PC-3 (cell line): Measurements from ENCODE around the gene LEUTX. TPM values are rescaled to one million over a fixed set of nuclear protein-coding genes. Genes with fewer than 3 reads are reported as not detected.
"Not testable (repeated sequence)": the region's sequence is repeated elsewhere in the genome, so short reads cannot be mapped to it uniquely, and the experiment has no call there.

ENCODE experiments used
- ATAC-seq: fragments of 200-7000 bp; cut with Tn5 transposase; 2 replicates; pipeline ENCODE4 v1.9.1; 2020; ENCODE audit warnings: mild to moderate bottlenecking, moderate library complexity
- BruUV-seq: library from RNA; stranded (reverse); fragments of 400-500 nt; replicated peaks from 2 replicates; lab custom pipeline; 2021; lab: Mats Ljungman, UMichigan
- CTCF ChIA-PET: fragments of 300-600 bp; sonication (Branson Sonifier 250); formaldehyde crosslinking; loops from one replicate; lab custom pipeline; 2022; ENCODE audit warnings: antibody characterized with exemption; lab: Charles Lee
- POLR2A ChIA-PET: fragments of 300-600 bp; sonication (Branson Sonifier 250); formaldehyde crosslinking; loops from one replicate; lab custom pipeline; 2022; ENCODE audit warnings: antibody characterized with exemption; ENCODE audit not compliant: unreplicated experiment; lab: Charles Lee
- DNase-seq: peaks from one replicate; pipeline ENCODE4 v3.0.0-alpha.2; 2015
- H2AFZ ChIP-seq: fragments of 300-600 bp; sonication (generic); 2 replicates; pipeline ENCODE4 v1.6.0; 2016; ENCODE audit warnings: antibody characterized with exemption, low read length
- H3F3A ChIP-seq: fragments of 300-600 bp; sonication (generic); one replicate; pipeline ENCODE4 v1.6.0; 2017; ENCODE audit warnings: antibody characterized with exemption, low read length, control low read depth, mild to moderate bottlenecking; ENCODE audit not compliant: unreplicated experiment
- H3K27ac ChIP-seq: fragments of 300-600 bp; sonication (generic); 2 replicates; pipeline ENCODE4 v1.5.1; 2016; ENCODE audit warnings: mild to moderate bottlenecking, low read length
- H3K27me3 ChIP-seq: fragments of 300-600 bp; sonication (generic); 2 replicates; pipeline ENCODE4 v1.6.1; 2016; ENCODE audit warnings: low read length, mixed read lengths
- H3K36me3 ChIP-seq: fragments of 300-600 bp; sonication (generic); 2 replicates; pipeline ENCODE4 v1.6.1; 2016; ENCODE audit warnings: low read depth, mixed run types, low read length, mixed read lengths
- H3K4me1 ChIP-seq: fragments of 300-600 bp; sonication (generic); 2 replicates; pipeline ENCODE4 v1.5.1; 2016; ENCODE audit warnings: low read length; ENCODE audit not compliant: insufficient read depth
- H3K4me2 ChIP-seq: fragments of 300-600 bp; sonication (generic); 2 replicates; pipeline ENCODE4 v1.6.0; 2016; ENCODE audit warnings: low read length
- H3K4me3 ChIP-seq: fragments of 300-600 bp; sonication (generic); 2 replicates; pipeline ENCODE4 v1.5.1; 2016; ENCODE audit warnings: mild to moderate bottlenecking, low read length, mixed read lengths
- H3K79me2 ChIP-seq: fragments of 300-600 bp; sonication (generic); 2 replicates; pipeline ENCODE4 v1.6.1; 2017; ENCODE audit warnings: low read length, mixed read lengths
- H3K9ac ChIP-seq: fragments of 300-600 bp; sonication (generic); 2 replicates; pipeline ENCODE4 v1.6.0; 2016; ENCODE audit warnings: mild to moderate bottlenecking, low read length
- H3K9me2 ChIP-seq: fragments of 300-600 bp; sonication (generic); replicated peaks from 2 replicates; pipeline ENCODE4 v1.6.1; 2016; ENCODE audit warnings: mixed run types, low read length, mixed read lengths
- H3K9me3 ChIP-seq: fragments of 300-600 bp; sonication (generic); 2 replicates; pipeline ENCODE4 v1.6.1; 2016; ENCODE audit warnings: low read length, mixed read lengths
- H4K20me1 ChIP-seq: fragments of 300-600 bp; sonication (generic); 2 replicates; pipeline ENCODE4 v1.6.1; 2016; ENCODE audit warnings: low read length, mixed read lengths
- EZH2 ChIP-seq: fragments of 300-600 bp; sonication (generic); IDR thresholded peaks from one replicate; pipeline ENCODE4 v1.6.1; 2017; ENCODE audit warnings: antibody characterized with exemption, mild to moderate bottlenecking, low read length; ENCODE audit not compliant: unreplicated experiment
- EZH2phosphoT487 ChIP-seq: fragments of 300-600 bp; sonication (generic); IDR thresholded peaks from 2 replicates; pipeline ENCODE4 v1.6.1; 2018; ENCODE audit warnings: mild to moderate bottlenecking, antibody characterized with exemption, low read length, borderline replicate concordance
- intact Hi-C: fragments of 100-400 bp; cut with micrococcal nuclease; formaldehyde crosslinking; loops from 2 replicates; pipeline ENCODE4 v1.9.0; 2023
- total RNA-seq: library from RNA; depleted of rRNA; stranded (reverse); fragments of >200 nt; gene quantifications from 2 replicates; pipeline ENCODE4 v1.2.3, GENCODE V29; 2014
- TF ChIP-seq, protein P1 (sequence below): fragments of 300-600 bp; sonication (generic); conservative IDR thresholded peaks from 2 replicates; pipeline ENCODE4 v1.5.1; 2017; ENCODE audit warnings: antibody characterized with exemption, low read depth, mild to moderate bottlenecking, low read length

LEUTX gene
- total RNA-seq, 1 experiment from 2014 or later, result not detected

DNA sequence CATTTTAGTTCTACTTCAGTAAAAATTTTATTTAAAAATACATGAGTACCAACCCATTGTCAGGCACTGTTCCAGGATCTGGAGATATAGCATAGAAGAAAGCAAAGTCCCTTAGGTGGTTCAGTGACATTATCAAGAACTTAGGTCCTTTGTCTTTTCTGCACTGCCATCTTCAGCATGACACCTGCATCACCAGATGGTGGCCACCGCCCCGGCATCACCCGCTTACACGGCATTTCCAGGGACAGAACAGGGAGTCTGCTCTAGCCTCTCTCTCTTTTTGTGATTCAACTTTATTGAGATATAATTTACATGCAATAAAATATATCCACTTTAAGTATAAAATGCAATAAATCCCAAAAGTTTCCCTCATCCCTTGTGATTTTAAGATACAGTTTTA is 31.8 kb downstream of the LEUTX start:
- POLR2A ChIA-PET, result interaction anchor here (0.7 kb wide), 1 partner anchor 205 kb away, joined by 17 read pairs; no protein-coding TSS in a partner anchor

DNA sequence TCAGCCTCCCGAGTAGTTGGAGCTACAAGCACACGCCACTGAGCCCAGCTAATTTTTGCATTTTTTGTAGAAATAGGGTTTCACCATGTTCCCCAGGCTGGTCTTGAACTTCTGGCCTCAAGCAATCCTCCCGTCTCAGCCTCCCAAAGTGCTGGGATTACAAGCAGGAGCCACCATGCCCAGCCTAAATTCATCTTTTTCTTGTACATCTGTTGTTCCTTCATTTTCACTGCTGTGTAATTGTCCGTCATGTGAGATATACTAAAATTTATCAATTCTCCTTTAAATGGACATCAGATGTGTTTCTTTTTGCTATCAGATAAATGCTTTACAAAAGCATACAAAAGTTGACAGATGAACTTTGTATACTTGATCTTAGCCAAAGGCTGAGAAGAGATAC is 32.4 kb downstream of the LEUTX start:
- POLR2A ChIA-PET, result no interaction called here
- DNase-seq (no peak), ATAC-seq (no peak)
- TF ChIP-seq, protein P1, sequence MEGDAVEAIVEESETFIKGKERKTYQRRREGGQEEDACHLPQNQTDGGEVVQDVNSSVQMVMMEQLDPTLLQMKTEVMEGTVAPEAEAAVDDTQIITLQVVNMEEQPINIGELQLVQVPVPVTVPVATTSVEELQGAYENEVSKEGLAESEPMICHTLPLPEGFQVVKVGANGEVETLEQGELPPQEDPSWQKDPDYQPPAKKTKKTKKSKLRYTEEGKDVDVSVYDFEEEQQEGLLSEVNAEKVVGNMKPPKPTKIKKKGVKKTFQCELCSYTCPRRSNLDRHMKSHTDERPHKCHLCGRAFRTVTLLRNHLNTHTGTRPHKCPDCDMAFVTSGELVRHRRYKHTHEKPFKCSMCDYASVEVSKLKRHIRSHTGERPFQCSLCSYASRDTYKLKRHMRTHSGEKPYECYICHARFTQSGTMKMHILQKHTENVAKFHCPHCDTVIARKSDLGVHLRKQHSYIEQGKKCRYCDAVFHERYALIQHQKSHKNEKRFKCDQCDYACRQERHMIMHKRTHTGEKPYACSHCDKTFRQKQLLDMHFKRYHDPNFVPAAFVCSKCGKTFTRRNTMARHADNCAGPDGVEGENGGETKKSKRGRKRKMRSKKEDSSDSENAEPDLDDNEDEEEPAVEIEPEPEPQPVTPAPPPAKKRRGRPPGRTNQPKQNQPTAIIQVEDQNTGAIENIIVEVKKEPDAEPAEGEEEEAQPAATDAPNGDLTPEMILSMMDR, result no peak
- TF ChIP-seq EZH2 (no peak), EZH2phosphoT487 (no peak)
- H3K4me1 ChIP-seq, result no peaks in the 10 kb centered on the region
- no peak overlapping the region for H3K27ac ChIP-seq
- no peaks in the 10 kb centered on the region for H3K36me3 ChIP-seq
- H3K4me3 ChIP-seq, result no peak overlapping the region
- H3K27me3 ChIP-seq, result no peaks in the 10 kb centered on the region
- H3K9ac ChIP-seq, result no peak overlapping the region
- no peaks in the 10 kb centered on the region for H3K9me3 ChIP-seq
- BruUV-seq, result no TSS peak
- CTCF ChIA-PET, result no interaction called here
- intact Hi-C loops, result no loop called here
- H4K20me1 ChIP-seq, result no peaks in the 10 kb centered on the region
- no peak overlapping the region for H3K4me2 ChIP-seq
- no peaks in the 10 kb centered on the region for H3K79me2 ChIP-seq
- H3F3A ChIP-seq, result no peaks in the 10 kb centered on the region
- no peak overlapping the region for H2AFZ ChIP-seq
- H3K9me2 ChIP-seq, result no peaks in the 10 kb centered on the region

More for the DNA sequence above, 31.8 kb downstream of the LEUTX start:
- no peak overlapping the region for H3K4me2 ChIP-seq
- no peaks in the 10 kb centered on the region for H4K20me1 ChIP-seq
- intact Hi-C loops, result no loop called here
- BruUV-seq, result no TSS peak
- H3K36me3 ChIP-seq, result no peaks in the 10 kb centered on the region
- no peak overlapping the region for H2AFZ ChIP-seq
- no peaks in the 10 kb centered on the region for H3K4me1 ChIP-seq
- no peak overlapping the region for H3K4me3 ChIP-seq
- DNase-seq (no peak), ATAC-seq (no peak)
- no peak overlapping the region for H3K9ac ChIP-seq
- H3K79me2 ChIP-seq, result no peaks in the 10 kb centered on the region
- H3K27ac ChIP-seq, result no peak overlapping the region
- CTCF ChIA-PET, result no interaction called here
- H3K9me3 ChIP-seq, result no peaks in the 10 kb centered on the region
- no peaks in the 10 kb centered on the region for H3K9me2 ChIP-seq
- no peaks in the 10 kb centered on the region for H3K27me3 ChIP-seq
- TF ChIP-seq, protein P1, result no peak
- no peak for TF ChIP-seq EZH2
- TF ChIP-seq EZH2phosphoT487, result no peak
- no peaks in the 10 kb centered on the region for H3F3A ChIP-seq

DNA sequence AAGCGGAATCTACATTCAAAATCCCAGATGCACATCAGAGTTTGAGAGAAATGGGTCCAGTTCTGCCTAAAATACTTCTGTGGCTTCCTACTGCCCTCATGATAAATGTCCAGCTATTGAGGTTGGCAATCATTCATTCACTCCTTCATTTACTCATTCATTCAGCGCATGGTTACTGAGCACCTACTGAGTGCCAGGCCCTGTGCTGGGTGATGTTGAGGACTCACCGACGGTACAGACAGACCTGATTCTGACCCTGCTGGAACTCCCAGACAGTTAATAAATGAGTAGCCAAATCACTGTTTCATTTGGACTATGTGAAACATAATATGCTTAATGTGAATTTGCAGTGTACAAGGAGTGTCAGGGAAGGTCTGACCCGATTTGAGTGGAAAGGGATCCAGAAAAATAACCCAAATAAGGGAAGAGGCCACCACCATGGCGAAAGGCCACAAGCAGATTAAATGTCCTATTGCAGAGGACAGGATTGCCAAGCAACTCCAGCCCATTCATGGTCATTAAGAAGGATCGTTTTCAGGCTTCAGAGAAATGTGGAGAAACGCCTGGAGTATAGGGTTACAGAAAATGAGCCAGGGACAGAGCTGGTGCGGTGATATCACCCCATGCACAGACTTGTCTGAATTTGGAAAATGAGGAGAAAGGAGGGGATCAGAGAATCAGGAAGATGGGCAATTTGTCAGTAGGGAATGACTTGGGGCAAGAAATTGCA is 34.8 kb downstream of the LEUTX start:
- H3K79me2 ChIP-seq, result no peaks in the 10 kb centered on the region
- no peaks in the 10 kb centered on the region for H3F3A ChIP-seq
- H3K4me2 ChIP-seq, result no peak overlapping the region
- TF ChIP-seq, protein P1, result no peak
- TF ChIP-seq EZH2, result no peak
- no peak for TF ChIP-seq EZH2phosphoT487
- no peak overlapping the region for H3K27ac ChIP-seq
- no peaks in the 10 kb centered on the region for H3K4me1 ChIP-seq
- no peaks in the 10 kb centered on the region for H3K36me3 ChIP-seq
- H3K27me3 ChIP-seq, result no peaks in the 10 kb centered on the region
- no peak for ATAC-seq
- POLR2A ChIA-PET, result no interaction called here
- H4K20me1 ChIP-seq, result no peaks in the 10 kb centered on the region
- no peak overlapping the region for H2AFZ ChIP-seq
- intact Hi-C loops, result no loop called here
- H3K9ac ChIP-seq, result no peak overlapping the region
- BruUV-seq, result no TSS peak
- CTCF ChIA-PET, result no interaction called here
- no peaks in the 10 kb centered on the region for H3K9me2 ChIP-seq
- no peaks in the 10 kb centered on the region for H3K9me3 ChIP-seq
- no peak for DNase-seq
- H3K4me3 ChIP-seq, result no peak overlapping the region

DNA sequence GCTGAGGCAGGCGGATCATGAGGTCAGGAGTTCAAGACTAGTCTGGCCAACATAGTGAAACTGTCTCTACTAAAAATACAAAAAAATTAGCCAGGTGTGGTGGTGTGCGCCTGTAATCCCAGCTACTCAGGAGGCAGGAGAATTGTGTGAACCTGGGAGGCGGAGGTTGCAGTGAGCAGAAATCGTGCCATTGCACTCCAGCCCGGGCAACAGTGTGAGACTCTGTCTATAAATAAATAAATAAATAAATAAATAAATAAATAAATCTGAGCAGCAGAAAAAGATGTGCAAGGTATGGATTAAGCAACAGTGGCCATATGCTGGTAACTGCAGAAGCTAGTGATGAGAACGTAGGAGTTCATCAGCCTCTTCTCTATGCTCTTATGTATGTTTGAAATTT is 35.5 kb downstream of the LEUTX start:
- CTCF ChIA-PET, BruUV-seq: not testable (repeated sequence)

More for the DNA sequence above, 35.5 kb downstream of the LEUTX start:
- H3K9ac ChIP-seq, H2AFZ ChIP-seq, H3K79me2 ChIP-seq, H4K20me1 ChIP-seq, ATAC-seq, DNase-seq, H3K27me3 ChIP-seq, H3F3A ChIP-seq, H3K4me1 ChIP-seq, H3K9me2 ChIP-seq, H3K9me3 ChIP-seq, H3K27ac ChIP-seq, H3K36me3 ChIP-seq, H3K4me2 ChIP-seq, POLR2A ChIA-PET, H3K4me3 ChIP-seq, intact Hi-C loops: not testable (repeated sequence)
